RPMI7951 (cell line): Measurements from ENCODE around the gene CCDC87. TPM values are rescaled to one million over a fixed set of nuclear protein-coding genes. Genes with fewer than 3 reads are reported as not detected.
"Not testable (repeated sequence)": the region's sequence is repeated elsewhere in the genome, so short reads cannot be mapped to it uniquely, and the experiment has no call there.

ENCODE experiments used
- DNase-seq: peaks from one replicate; pipeline ENCODE4 v3.0.0-alpha.2; 2012; ENCODE audit warnings: low read depth
- total RNA-seq: library from RNA; depleted of rRNA; stranded (reverse); fragments of >200 nt; shearing (Covaris generic); gene quantifications from 2 replicates; pipeline ENCODE4 v1.2.3, GENCODE V29; 2014; rRNA removed

Gene CCDC87, protein sequence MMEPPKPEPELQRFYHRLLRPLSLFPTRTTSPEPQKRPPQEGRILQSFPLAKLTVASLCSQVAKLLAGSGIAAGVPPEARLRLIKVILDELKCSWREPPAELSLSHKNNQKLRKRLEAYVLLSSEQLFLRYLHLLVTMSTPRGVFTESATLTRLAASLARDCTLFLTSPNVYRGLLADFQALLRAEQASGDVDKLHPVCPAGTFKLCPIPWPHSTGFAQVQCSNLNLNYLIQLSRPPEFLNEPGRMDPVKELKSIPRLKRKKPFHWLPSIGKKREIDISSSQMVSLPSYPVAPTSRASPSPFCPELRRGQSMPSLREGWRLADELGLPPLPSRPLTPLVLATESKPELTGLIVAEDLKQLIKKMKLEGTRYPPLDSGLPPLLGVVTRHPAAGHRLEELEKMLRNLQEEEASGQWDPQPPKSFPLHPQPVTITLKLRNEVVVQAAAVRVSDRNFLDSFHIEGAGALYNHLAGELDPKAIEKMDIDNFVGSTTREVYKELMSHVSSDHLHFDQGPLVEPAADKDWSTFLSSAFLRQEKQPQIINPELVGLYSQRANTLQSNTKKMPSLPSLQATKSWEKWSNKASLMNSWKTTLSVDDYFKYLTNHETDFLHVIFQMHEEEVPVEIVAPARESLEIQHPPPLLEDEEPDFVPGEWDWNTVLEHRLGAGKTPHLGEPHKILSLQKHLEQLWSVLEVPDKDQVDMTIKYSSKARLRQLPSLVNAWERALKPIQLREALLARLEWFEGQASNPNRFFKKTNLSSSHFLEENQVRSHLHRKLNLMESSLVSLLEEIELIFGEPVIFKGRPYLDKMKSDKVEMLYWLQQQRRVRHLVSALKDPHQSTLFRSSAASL
- 0.10 and 0.84 TPM in 2 replicates for total RNA-seq

DNA sequence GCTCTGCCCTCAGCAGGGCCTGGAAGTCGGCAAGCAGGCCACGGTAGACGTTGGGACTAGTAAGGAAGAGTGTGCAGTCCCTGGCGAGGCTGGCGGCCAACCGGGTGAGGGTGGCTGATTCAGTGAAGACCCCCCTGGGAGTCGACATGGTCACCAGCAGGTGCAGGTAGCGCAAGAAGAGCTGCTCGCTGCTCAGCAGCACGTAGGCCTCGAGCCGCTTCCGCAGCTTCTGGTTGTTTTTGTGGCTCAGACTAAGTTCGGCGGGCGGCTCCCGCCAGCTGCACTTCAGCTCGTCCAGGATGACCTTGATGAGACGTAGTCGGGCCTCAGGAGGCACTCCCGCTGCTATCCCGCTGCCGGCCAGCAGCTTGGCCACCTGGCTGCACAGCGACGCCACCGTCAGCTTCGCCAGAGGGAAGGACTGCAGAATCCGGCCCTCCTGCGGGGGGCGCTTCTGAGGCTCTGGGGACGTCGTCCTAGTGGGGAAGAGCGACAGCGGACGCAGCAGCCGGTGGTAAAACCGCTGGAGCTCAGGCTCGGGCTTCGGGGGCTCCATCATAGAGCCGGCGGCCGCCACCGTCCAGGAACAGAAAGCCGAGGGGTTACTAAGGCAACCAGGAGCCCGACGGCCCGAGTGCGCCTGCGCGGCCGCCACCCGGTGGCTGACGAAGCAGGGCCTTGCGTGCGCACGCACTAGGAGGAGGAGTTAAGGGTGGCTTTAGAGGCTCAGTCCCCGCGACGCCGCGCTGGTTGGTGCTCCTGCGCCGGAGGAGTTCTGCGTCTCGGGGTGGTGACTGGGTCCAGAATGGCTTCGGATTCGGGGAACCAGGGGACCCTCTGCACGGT is at the start of gene CCDC87, which contains the start of gene CCS:
Gene CCDC87 (minus strand): TSS at position 607 of the 846 bp plus-strand sequence. CDS start 48 bp downstream, at position 559.
Gene CCS (plus strand): TSS at position 729 of the 846 bp plus-strand sequence. CDS start 77 bp downstream, at position 806.
- peak; percentile 93 for DNase-seq

DNA sequence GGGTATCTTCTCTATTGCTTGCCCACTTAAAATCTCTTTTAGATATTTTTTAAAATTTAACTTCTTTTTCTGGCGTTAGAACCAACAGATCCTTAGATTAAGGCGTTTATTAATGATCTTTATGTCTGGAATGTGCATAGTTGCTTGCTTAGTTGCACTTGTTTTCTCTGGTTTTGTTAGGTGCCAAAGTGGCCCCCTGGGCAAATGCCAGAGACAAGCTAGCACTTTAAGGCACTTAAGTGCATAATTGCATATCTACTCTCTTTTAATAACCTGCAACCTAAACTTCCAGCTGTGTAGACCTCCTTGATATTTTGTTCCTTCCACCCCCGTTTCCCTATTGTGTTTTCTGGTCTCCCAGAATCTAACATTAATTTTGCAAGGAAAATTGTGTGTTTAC is 49.0 kb upstream of the CCDC87 start:
- no peak for DNase-seq

DNA sequence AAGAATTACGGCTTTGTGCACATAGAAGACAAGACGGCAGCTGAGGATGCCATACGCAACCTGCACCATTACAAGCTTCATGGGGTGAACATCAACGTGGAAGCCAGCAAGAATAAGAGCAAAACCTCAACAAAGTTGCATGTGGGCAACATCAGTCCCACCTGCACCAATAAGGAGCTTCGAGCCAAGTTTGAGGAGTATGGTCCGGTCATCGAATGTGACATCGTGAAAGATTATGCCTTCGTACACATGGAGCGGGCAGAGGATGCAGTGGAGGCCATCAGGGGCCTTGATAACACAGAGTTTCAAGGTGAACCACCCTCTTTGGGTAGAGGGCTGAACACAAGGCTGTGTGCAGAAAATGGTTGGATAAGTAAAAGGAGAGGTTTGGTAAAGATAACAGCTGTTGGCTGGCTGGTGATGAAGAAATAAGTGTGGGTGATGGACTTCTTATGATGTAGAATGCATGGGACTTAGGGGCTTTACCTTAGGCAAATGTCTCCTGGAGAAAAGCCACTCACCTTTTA is 47.0 kb upstream of the CCDC87 start:
- DNase-seq: not testable (repeated sequence)

DNA sequence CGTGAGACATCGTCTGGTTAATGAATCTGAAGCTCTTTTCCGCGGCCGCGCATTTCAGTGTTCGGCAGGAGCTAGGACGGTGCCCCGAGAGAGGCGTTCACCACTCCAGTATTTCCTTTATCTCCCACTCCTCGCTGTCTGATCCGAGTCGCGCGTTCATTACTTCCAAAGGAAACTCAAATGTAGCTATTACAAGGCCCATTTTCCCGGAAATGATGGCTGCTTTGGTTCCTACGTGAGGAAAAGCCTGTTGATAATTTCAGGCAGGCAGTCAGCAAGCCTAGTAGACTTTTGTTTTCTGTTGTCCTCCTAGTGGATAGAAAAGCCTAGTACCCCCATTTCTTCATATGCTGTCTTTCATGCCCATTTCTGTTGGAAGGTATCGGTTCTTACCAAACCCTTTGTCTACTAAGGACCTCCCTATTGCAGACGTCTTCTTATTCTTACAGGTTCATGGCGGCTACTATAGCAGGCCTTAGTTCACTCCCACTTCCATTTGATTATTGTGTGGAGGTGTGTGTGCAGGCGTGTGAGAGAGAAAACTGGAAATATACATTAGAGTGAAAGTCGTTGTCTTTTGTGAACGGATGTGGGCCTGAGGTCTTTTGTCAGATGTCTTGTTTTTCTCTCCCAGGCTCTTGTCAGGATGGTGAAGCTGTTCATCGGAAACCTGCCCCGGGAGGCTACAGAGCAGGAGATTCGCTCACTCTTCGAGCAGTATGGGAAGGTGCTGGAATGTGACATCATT is 46.4 kb upstream of the CCDC87 start:
- DNase-seq: peak; percentile 33

DNA sequence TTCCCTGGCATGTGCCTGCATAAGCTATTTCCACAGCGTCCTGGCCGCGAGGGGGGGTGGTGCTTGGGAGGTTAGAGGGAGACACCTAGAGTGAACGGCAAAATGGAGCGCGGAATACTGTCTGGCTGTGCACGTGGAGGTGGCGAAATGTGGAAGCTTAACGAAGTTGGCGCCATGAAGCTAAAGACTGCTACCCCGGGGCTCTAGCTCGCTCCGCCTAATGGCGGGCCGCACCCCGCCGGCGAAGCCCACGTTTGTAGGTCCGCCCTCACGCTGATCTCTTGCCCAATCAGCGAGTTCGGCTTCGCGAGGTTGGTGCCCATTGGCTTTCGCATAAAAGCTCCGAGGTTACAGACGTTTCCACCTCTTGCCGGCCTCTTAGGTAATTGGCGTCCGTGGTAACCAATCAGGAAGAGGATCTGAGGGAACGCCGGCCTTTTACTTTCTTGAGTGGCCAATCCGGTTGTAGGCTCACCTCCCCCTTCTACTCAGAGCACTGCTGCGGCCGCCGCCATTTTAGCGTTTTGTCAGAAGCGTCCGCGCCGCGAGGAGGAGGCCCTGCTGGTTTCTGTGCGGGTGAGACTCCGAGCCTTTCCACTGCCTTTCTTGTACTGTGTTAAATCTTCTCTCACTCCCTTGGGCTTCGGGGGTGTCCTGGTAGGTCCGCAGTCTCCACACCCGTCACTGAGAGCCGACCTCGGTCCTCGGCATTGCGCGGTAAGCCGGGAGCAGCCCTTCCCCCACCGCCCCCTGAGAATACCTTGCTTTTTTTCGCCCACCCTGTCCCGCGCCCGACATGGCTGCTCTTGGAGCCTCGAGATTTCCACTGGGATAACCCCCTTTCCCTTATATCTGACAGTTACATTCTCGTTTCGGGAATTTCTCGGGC is 45.6 kb upstream of the CCDC87 start, which contains the start of gene RBM4:
Gene RBM4 (plus strand): TSS at position 527 of the 889 bp plus-strand sequence. CDS start 1,009 bp downstream, outside the sequence.
- peak; percentile 100 for DNase-seq

DNA sequence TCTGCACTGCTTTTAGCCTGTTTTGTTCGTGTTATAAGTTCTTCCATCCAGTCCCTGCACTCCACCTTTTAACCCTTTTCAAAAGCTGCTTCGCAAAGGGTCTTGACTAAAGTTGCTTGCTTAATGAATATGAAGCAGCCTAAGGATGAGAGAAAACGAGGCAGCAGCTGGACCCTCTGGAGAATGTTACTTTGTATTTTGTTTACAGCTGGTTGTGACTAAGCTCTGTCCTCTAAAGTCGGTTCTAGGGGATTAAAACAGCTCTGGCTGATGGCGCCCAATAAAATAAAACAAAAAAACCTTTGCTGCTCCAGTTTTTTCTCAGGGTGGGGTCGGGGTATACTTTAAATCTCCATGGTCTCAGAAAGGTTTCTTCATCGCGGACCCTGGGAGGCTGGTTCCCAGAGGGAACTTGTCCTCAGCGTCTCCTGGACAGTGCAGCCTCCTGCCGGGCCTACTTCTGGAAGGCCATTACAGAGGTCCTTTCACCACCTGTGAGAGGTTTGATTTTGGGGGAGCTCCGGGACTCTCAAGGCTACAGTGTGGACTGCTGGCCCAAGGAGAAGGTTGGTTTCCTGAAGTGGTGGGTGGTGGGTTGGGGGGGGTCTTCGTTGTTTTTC is 44.8 kb upstream of the CCDC87 start:
- DNase-seq: peak; percentile 15

DNA sequence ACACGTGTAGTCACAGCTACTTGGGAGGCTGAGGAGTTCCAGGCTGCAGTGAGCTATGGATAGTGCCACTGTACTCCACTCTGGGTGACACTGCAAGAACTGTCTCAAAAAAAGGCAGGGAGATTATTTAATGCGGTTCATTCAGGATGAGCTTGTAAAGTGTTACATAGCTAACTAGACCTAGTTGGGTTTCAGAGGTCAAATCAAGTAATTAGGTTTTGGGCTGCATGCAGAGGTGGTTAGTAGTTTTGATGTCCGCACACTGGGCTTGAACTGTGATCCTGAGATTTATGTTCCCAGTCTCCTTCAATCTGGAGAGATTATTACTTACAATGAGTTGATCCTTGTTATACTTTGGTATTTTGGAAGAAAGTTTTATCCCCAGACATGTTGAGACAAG is 43.5 kb upstream of the CCDC87 start:
- no peak for DNase-seq

DNA sequence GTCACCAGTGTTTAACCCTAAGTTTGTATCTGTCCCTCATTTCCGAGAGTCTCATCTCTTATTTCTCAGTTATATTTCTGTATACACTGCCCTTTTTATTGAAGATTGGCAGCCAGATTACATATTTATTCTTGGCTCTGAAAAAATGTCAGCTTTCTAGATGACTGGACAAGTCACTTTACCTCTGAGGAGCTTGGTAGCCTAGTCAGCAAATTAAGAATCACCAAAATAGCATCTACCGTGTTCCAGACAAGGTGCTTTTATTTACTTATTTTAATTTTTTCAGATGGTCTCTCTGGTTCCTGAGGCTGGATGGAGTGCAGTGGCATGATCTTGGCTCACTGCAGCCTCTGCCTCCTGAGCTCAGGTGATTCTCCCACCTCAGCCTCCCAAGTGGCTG is 40.1 kb upstream of the CCDC87 start:
- no peak for DNase-seq

DNA sequence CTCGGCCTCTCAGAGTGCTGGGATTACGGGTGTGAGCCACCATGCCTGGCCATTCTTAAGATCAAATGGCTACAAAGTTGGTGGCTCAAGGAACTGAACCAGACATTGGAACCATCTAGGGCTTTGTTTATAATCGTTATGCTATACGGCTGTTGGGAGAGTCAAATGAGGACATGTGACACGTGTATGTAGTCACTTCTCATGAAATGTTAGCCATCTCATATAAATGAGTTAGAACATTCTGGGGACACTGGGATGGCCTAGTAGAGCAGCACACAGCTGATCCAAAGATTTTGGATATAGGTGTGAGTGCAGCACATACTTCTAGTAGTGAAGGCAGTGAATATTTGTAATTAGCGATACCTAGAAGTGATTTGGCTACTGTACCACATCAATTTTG is 39.0 kb upstream of the CCDC87 start:
- no peak for DNase-seq

DNA sequence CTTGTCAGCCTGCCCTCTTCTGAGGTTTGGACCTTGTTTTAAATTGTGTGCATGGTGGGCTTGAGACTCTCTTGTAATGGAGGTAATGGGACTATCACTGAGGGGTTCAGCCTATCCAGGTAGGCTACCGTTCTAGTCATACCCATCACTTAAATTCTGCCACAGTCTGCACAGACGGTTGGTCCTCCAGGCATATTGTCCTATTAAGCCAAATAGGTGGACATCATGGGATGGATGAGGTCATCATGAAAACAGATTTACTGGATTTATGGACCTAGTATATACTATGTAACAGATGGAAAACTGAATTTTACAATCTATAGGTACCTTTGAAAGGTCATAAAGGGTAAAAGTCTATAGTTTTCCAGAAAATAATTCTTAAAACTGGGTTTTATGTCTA is 36.5 kb upstream of the CCDC87 start:
- no peak for DNase-seq

DNA sequence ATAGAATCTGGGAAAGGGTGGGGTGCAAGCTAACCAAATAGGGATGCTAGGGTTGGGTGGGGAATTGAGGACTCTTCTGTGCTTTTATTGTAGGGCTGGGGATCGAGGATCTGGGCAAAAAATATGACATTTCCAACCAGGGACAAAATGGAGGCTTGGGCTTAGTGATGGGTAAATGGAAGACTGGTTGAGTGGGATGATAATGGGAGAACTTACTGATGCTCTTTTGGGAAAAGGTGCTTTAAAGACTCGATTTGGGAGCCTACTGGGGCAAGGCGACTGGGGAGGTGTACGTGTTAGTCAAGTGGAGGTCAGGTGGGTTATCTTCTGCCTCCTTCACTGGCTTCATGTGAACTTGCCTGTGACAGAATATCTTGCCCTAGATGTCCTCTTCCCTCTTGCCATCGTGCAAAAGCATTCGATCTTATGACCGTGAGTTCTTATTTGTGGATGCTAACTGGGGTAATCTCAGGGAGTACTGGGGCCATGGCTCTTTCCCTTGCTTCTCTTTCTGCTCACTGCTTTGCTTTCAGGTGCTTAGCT is 35.3 kb upstream of the CCDC87 start:
- DNase-seq: no peak

DNA sequence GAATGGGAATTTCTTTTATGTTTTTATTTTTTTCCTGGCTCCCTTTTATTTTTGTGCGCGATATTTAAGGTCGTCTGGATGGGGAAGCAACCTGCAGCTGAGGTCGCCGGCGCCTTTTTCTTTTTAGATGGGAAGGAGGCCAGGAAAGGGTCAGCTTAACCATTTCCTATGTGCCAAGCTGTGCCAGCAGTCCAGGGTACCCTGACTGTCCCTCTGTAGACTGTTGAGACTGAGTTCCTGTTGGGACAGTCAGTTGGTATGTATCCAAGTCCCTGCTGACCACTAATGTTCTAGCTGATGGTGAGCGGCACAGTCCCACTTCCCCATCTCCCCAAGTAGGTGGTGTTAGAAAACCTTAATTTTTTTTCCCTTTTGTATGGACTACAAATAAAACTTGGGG is 34.1 kb upstream of the CCDC87 start:
- no peak for DNase-seq

DNA sequence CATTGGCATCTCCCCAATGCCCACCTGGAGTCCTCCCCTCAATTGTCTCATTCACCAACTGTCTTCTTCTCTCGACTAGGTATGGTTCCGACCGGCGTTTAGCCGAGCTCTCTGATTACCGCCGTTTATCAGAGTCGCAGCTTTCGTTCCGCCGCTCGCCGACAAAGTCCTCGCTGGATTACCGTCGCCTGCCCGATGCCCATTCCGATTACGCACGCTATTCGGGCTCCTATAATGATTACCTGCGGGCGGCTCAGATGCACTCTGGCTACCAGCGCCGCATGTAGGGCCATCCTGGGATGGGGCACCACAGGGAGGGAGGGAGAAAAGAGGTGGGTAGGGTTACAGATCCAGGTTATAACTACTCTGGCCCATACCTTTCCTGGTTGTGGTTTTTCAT is 33.5 kb upstream of the CCDC87 start:
- no peak for DNase-seq

DNA sequence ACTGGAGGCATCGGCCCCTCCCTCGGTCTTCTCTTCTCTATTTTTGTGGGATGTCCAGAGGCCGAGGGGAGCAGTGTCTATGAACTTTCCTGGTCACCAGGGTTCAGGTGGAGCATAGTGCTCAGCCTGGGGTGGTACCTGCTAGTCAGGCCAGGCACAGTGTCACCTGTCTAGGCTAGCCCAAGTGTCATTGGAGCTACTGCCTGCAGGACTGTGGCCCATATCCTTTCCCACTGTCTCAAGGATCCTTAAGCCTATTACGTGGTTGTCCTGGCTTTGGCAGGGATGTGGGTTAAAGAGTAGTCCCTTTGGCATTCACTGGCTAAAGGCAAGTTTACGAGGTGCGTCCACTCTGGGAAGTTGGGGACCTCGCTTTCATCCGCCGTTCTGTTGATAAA is 32.9 kb upstream of the CCDC87 start:
- no peak for DNase-seq

DNA sequence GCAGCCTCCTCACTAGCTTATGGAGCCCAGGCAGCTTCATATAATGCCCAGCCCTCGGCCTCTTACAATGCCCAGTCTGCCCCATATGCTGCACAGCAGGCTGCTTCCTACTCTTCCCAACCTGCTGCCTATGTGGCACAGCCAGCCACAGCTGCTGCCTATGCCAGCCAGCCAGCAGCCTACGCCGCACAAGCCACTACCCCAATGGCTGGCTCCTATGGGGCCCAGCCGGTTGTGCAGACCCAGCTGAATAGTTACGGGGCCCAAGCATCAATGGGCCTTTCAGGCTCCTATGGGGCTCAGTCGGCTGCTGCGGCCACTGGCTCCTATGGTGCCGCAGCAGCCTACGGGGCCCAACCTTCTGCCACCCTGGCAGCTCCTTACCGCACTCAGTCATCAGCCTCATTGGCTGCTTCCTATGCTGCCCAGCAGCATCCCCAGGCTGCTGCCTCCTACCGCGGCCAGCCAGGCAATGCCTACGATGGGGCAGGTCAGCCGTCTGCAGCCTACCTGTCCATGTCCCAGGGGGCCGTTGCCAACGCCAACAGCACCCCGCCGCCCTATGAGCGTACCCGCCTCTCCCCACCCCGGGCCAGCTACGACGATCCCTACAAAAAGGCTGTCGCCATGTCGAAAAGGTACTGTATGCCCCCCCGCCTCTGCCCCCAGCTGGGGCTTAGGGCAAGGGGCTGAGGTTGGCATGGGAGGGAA is 32.3 kb upstream of the CCDC87 start:
- DNase-seq: no peak

DNA sequence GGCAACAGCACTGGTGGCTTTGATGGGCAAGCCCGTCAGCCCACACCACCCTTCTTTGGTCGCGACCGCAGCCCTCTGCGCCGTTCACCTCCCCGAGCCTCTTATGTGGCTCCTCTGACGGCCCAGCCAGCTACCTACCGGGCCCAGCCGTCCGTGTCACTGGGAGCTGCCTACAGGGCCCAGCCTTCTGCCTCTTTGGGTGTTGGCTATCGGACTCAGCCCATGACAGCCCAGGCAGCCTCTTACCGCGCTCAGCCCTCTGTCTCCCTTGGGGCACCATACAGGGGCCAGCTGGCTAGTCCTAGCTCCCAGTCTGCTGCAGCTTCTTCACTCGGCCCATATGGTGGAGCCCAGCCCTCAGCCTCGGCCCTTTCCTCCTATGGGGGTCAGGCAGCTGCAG is 31.6 kb upstream of the CCDC87 start:
- no peak for DNase-seq

DNA sequence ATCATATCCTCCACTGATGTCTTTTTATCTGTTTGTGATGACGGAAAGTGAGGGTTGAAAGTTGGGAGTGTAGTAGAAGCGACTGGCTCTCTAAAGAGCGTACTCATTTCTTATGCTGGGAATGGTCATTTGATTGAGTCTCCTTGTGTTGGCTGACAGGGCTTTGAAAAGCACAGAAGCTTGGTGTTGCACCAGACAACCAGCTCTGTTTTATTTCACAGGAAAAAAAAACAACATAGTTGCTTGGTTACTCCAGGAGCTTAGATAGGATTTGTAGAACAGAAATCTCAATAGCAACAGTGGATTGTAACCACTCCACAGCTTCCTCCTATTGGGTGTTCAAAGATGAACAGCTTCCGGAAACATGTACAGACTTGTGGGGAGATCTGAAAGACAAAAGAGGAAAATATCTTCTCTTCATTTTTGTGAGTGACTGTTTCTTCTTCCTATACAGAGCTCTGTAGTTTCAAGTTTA is 26.3 kb upstream of the CCDC87 start:
- DNase-seq: peak; percentile 45
